Chondrocyte (in vitro differentiated cells): ENCODE results near the gene CNDP2. TPM values are rescaled to one million over a fixed set of nuclear protein-coding genes. Genes with fewer than 3 reads are reported as not detected.

ENCODE experiments used
- DNase-seq: peaks from one replicate; pipeline ENCODE4 v3.0.0; 2021; ENCODE audit warnings: mixed read lengths, low spot score
- H3K27ac Mint-ChIP-seq: one replicate; pipeline ENCODE4 v1.8.0; 2021; ENCODE audit warnings: mild to moderate bottlenecking, moderate library complexity, mixed read lengths; ENCODE audit not compliant: unreplicated experiment
- H3K27me3 Mint-ChIP-seq: 2 replicates; pipeline ENCODE4 v1.8.0; 2021; ENCODE audit warnings: low read depth, mixed read lengths
- H3K36me3 Mint-ChIP-seq: 2 replicates; pipeline ENCODE4 v1.8.0; 2021; ENCODE audit warnings: low read depth, mixed read lengths
- H3K4me1 Mint-ChIP-seq: 2 replicates; pipeline ENCODE4 v1.8.0; 2021; ENCODE audit warnings: low read depth, mild to moderate bottlenecking, mixed read lengths
- H3K4me3 Mint-ChIP-seq: one replicate; pipeline ENCODE4 v1.8.0; 2021; ENCODE audit warnings: mild to moderate bottlenecking, moderate library complexity, mixed read lengths; ENCODE audit not compliant: unreplicated experiment
- H3K9me3 Mint-ChIP-seq: 2 replicates; pipeline ENCODE4 v1.8.0; 2021; ENCODE audit warnings: low read depth, mixed read lengths
- CTCF ChIP-seq: fragments of 200-600 bp; sonication (generic); IDR thresholded peaks from 2 replicates; pipeline ENCODE4 v1.5.0; 2021; ENCODE audit warnings: antibody characterized with exemption, mild to moderate bottlenecking, moderate library complexity
- total RNA-seq: library from RNA; stranded (reverse); gene quantifications from 3 replicates; pipeline ENCODE4 v1.2.1, GENCODE V29; 2021

The CNDP2 gene
- total RNA-seq, 1 donor from 2014 or later = 58.6 TPM

- Mint-ChIP-seq H3K36me3 (no peaks in the 10 kb centered on the region), H3K9me3 (no peaks in the 10 kb centered on the region), H3K4me1 (peaks cover 3% of the 10 kb centered on the region), H3K4me3 (peak overlapping the region; percentile 19), H3K27ac (no peak overlapping the region), H3K27me3 (peaks cover 72% of the 10 kb centered on the region)
- TF ChIP-seq CTCF = no peak
- no peak for DNase-seq
Measured at GRCh38 chr18:74456017-74456348, 40.2 kb upstream of the CNDP2 start.

GRCh38 chr18:74456349-74457042, 39.7 kb upstream of the CNDP2 start:
- DNase-seq = no peak
- Mint-ChIP-seq H3K27ac (no peak overlapping the region), H3K36me3 (no peaks in the 10 kb centered on the region), H3K4me1 (peaks cover 3% of the 10 kb centered on the region), H3K4me3 (peak overlapping the region; percentile 19), H3K27me3 (peaks cover 68% of the 10 kb centered on the region), H3K9me3 (no peaks in the 10 kb centered on the region)
- TF ChIP-seq CTCF = no peak

- H3K9me3 Mint-ChIP-seq = no peaks in the 10 kb centered on the region
- DNase-seq = no peak
- H3K4me3 Mint-ChIP-seq = peak within 1 kb of the TSS; percentile 62
- no peak for TF ChIP-seq CTCF
- H3K36me3 Mint-ChIP-seq = no peaks in the 10 kb centered on the region
- peaks cover 3% of the 10 kb centered on the region for H3K4me1 Mint-ChIP-seq
- peaks cover 63% of the 10 kb centered on the region for H3K27me3 Mint-ChIP-seq
- no peak within 1 kb of the TSS for H3K27ac Mint-ChIP-seq
Measured at GRCh38 chr18:74457043-74457724, 39.0 kb upstream of the CNDP2 start, which contains the start of gene DIPK1C. DIPK1C (minus strand) TSS chr18:74457308; CDS start chr18:74457259, 49 bp downstream.

GRCh38 chr18:74457725-74458421, 38.3 kb upstream of the CNDP2 start:
- TF ChIP-seq CTCF = no peak
- Mint-ChIP-seq H3K4me3 (peak overlapping the region; percentile 38), H3K27me3 (peaks cover 62% of the 10 kb centered on the region), H3K9me3 (no peaks in the 10 kb centered on the region), H3K36me3 (no peaks in the 10 kb centered on the region), H3K4me1 (peaks cover 3% of the 10 kb centered on the region), H3K27ac (no peak overlapping the region)
- no peak for DNase-seq

- H3K27ac Mint-ChIP-seq = no peak overlapping the region
- peaks cover 53% of the 10 kb centered on the region for H3K27me3 Mint-ChIP-seq
- H3K9me3 Mint-ChIP-seq = no peaks in the 10 kb centered on the region
- H3K36me3 Mint-ChIP-seq = no peaks in the 10 kb centered on the region
- peaks cover 3% of the 10 kb centered on the region for H3K4me1 Mint-ChIP-seq
- H3K4me3 Mint-ChIP-seq = no peak overlapping the region
- DNase-seq = no peak
- TF ChIP-seq CTCF = peak; percentile 39
Measured at GRCh38 chr18:74459889-74460288, 36.3 kb upstream of the CNDP2 start.
